AG04450 (cell line): ENCODE data around the gene ACO2. TPM values are rescaled to one million over a fixed set of nuclear protein-coding genes. Genes with fewer than 3 reads are reported as not detected.

Experiments used
- CTCF ChIA-PET: fragments of 300-600, 350-600 bp; formaldehyde crosslinking; extraction: SDS; loops from one replicate; lab custom pipeline; 2022; ENCODE audit warnings: antibody characterized with exemption, inconsistent platforms; lab: Charles Lee
- POLR2A ChIA-PET: fragments of 350-600 bp; formaldehyde crosslinking; extraction: SDS; loops from one replicate; lab custom pipeline; 2021; ENCODE audit warnings: antibody characterized with exemption, inconsistent platforms; lab: Yijun Ruan, JAX
- DNase-seq: peaks from one replicate; pipeline ENCODE4 v3.0.0-alpha.2; 2011; ENCODE audit warnings: low read depth, low spot score
- H3K27ac ChIP-seq: one replicate; pipeline ENCODE4 v1.5.1; 2012; ENCODE audit warnings: low read depth, low read length, control low read depth
- H3K27me3 ChIP-seq: one replicate; pipeline ENCODE4 v1.6.0; 2012; ENCODE audit warnings: low read length; ENCODE audit not compliant: control insufficient read depth, insufficient read depth
- H3K4me3 ChIP-seq: 2 replicates; pipeline ENCODE4 v1.5.1; 2011; ENCODE audit warnings: mild to moderate bottlenecking, low read depth, low read length, control low read depth
- H3K9me3 ChIP-seq: 2 replicates; pipeline ENCODE4 v1.5.1; 2012; ENCODE audit warnings: low read length; ENCODE audit not compliant: control insufficient read depth, insufficient read depth
- CTCF ChIP-seq: IDR thresholded peaks from 2 replicates; pipeline ENCODE4 v1.5.1; 2011; ENCODE audit warnings: low read depth, low read length, control low read depth, inconsistent platforms
- polyA plus RNA-seq: library from polyadenylated mRNA; depleted of rRNA; stranded (reverse); fragments of >200 nt; gene quantifications from 2 replicates; pipeline ENCODE4 v1.2.3, GENCODE V29; 2011

Gene ACO2
- polyA plus RNA-seq, 1 experiment: 32.2 TPM

GRCh38 chr22:41446057-41446501 is 22.8 kb upstream of the ACO2 start:
- Histone ChIP-seq H3K27me3 (no peaks in the 10 kb centered on the region), H3K27ac (peak overlapping the region; percentile 47), H3K9me3 (no peaks in the 10 kb centered on the region; the same call in 1 of the 2 replicates), H3K4me3 (peak overlapping the region; percentile 98)
- ChIA-PET POLR2A (interaction anchor here (0.6 to 2.6 kb wide), 17 partner anchors 11 to 539 kb away, joined by 3 to 24 read pairs (median 5); partner anchors contain the start of genes ACO2, PHF5A, RANGAP1 and TEF), CTCF (interaction anchor here (1.0 to 2.3 kb wide), 4 partner anchors 42 to 80 kb away, joined by 3 to 9 read pairs (median 4); no protein-coding TSS in a partner anchor)
- no peak for TF ChIP-seq CTCF
- no peak for DNase-seq

GRCh38 chr22:41446639-41447434 is 22.1 kb upstream of the ACO2 start, which contains the start of gene TOB2:
TOB2 (minus strand) TSS chr22:41446801; CDS start chr22:41437345, 9,456 bp downstream.
- Histone ChIP-seq H3K9me3 (no peaks in the 10 kb centered on the region; the same call in 1 of the 2 replicates), H3K27me3 (no peaks in the 10 kb centered on the region), H3K27ac (peak within 1 kb of the TSS; percentile 96), H3K4me3 (peak within 1 kb of the TSS; percentile 98)
- ChIA-PET POLR2A (interaction anchor here (0.6 to 2.6 kb wide), 19 partner anchors 12 to 540 kb away, joined by 3 to 24 read pairs (median 4); partner anchors contain the start of genes ACO2, PHF5A and TEF), CTCF (interaction anchor here (1.0 to 2.3 kb wide), 4 partner anchors 42 to 79 kb away, joined by 3 to 9 read pairs (median 4); no protein-coding TSS in a partner anchor)
- no peak for TF ChIP-seq CTCF
- DNase-seq: peak; percentile 91

GRCh38 chr22:41447435-41448188 is 21.3 kb upstream of the ACO2 start:
- Histone ChIP-seq H3K4me3 (peak overlapping the region; percentile 98), H3K9me3 (no peaks in the 10 kb centered on the region; the same call in 1 of the 2 replicates), H3K27me3 (no peaks in the 10 kb centered on the region), H3K27ac (peak overlapping the region; percentile 96)
- ChIA-PET POLR2A (interaction anchor here (0.6 to 2.6 kb wide), 20 partner anchors 10 to 161 kb away, joined by 3 to 24 read pairs (median 8); partner anchors contain the start of genes ACO2, PHF5A and TEF), CTCF (interaction anchor here (0.7 to 1.7 kb wide), 3 partner anchors 15 to 80 kb away, joined by 3 to 4 read pairs (median 4); no protein-coding TSS in a partner anchor)
- no peak for DNase-seq
- no peak for TF ChIP-seq CTCF

- Histone ChIP-seq H3K27me3 (no peaks in the 10 kb centered on the region), H3K4me3 (peak overlapping the region; percentile 98), H3K27ac (peak overlapping the region; percentile 96), H3K9me3 (no peaks in the 10 kb centered on the region; the same call in 1 of the 2 replicates)
- peak; percentile 97 for DNase-seq
- CTCF ChIA-PET: interaction anchor here (0.5 to 1.7 kb wide), 6 partner anchors 14 to 200 kb away, joined by 3 to 7 read pairs (median 4); no protein-coding TSS in a partner anchor
- POLR2A ChIA-PET: interaction anchor here (0.6 to 2.0 kb wide), 12 partner anchors 10 to 162 kb away, joined by 3 to 17 read pairs (median 7); partner anchors contain the start of genes ACO2, PHF5A, RANGAP1 and TEF
- no peak for TF ChIP-seq CTCF
Observed at GRCh38 chr22:41448189-41448808, 20.6 kb upstream of the ACO2 start.
